HG03469 (cell line): ENCODE measurements around the gene IPCEF1.
A peak's percentile ranks its signal among the peaks of the same experiment; 100 is the strongest.

ENCODE experiments used
- ATAC-seq: cut with Tn5 transposase; IDR thresholded peaks from one replicate; pipeline ENCODE4 v1.9.1; 2021; ENCODE audit warnings: mild to moderate bottlenecking, moderate library complexity, moderate number of reproducible peaks; ENCODE audit not compliant: unreplicated experiment

IPCEF1 gene

GRCh38 chr6:154169193-154169847, 187.3 kb downstream of the IPCEF1 start:
- no peak for ATAC-seq

- ATAC-seq = no peak
Observed at GRCh38 chr6:154167126-154167525, 189.5 kb downstream of the IPCEF1 start.

- no peak for ATAC-seq
Observed at GRCh38 chr6:154166140-154166539, 190.5 kb downstream of the IPCEF1 start.

GRCh38 chr6:154165478-154165877, 191.1 kb downstream of the IPCEF1 start:
- no peak for ATAC-seq

DNA sequence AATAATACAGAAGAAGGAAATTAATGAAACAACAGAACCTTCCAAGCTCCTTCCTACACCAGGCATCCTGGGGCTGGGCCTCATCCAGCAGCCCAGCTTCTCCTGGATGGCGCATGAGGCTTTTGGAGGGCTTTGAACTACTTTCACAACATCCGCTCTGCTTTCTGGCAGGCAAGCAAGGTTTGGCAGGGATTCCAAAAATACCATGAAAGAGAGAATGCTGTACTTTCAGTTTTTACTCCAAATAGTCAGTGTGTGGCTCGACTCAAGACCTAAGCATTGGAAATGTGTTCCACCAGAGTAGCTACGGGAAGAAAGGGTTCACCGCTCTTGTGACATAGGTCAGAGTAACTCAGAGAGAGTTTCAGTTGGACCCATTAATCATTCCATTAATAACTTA, 192.2 kb downstream of the IPCEF1 start:
- no peak for ATAC-seq

DNA sequence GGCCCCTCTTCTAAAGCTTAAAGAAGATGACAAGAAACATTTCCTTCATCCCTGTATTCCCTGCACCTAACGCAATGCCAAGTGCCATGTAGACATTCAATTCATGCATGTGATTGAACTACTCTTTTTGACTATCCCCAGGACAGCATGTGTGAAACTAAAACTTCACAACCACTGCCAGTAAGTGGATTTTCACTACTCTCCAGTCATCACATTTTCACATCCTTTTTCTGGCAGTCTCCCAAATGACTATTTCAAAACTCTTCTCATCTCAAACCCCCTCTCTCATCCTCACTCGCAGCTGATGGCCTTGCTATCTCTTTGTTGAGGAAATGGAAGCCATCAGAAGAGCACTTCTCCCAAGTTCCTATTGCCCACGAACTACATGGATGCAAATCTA, 194.9 kb downstream of the IPCEF1 start:
- ATAC-seq = peak; percentile 73

- no peak for ATAC-seq
Observed at GRCh38 chr6:154159126-154159525, 197.5 kb downstream of the IPCEF1 start.

GRCh38 chr6:154157706-154158105, 198.9 kb downstream of the IPCEF1 start:
- ATAC-seq = no peak

GRCh38 chr6:154157082-154157481, 199.5 kb downstream of the IPCEF1 start:
- peak; percentile 34 for ATAC-seq

DNA sequence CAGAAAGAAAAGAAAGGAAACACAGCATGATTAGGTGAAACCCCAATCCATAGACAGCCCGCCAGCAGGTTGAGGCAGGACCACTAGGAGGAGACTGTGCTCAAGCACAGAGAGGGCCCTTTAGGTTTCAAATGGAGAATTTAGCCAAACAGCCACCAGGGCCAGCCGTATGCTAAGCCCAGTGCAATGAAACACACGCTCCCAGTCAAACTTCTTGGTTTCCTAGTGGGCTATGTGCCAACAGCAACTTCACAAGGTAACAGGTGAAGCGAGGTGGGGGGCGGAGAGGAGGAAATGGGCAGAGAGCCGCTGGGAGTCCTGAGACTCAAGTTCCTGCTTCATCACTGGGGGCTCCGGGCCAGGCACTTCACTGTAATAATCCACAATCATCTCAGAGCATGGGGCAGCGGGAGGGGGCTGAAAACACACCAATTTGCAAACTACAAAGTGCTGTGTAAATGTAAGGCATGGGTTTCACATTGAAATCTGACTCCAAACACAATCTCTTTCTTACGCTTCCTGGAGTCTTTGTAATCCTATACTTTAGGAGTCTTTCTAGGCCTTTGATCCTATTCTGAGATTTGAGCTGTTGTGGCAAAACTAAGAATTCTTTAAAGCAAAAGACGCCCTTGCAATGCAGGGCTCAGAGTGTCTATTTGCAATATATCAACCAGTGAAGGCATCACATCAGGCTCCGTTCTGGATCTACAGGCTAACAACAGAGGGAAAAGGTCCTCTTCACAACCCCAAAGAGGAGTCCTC, 200.3 kb downstream of the IPCEF1 start:
- peak; percentile 70 for ATAC-seq

DNA sequence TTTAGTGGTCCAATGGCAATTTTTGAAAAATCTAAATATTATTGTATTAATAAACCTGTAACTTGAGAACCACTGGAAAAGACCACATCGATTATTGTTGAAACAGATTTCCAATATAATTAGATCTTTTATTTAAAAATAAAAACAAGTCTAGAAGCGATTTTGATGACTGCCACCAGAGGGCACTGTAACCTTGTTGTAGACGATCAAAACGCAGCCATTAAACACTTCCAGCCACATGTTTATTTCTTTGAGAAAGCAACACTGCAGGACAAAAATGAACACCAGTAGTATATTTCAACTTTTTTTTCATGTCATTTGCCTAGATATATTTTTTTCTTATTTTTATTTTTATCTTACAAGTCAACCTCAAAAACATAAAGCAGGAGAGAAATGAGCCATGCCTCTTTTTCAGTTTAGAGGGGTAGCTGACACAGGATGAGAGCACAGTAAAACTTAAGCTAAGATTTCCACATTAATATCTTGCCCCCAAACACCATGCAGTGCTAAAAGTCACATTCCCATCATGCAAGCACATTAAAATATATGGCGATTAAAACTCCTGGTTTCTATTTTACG, 202.1 kb downstream of the IPCEF1 start:
- ATAC-seq = no peak

- ATAC-seq = no peak
Observed at GRCh38 chr6:154143753-154144152, 212.8 kb downstream of the IPCEF1 start.

- ATAC-seq = no peak
Observed at GRCh38 chr6:154140743-154141142, 215.9 kb downstream of the IPCEF1 start.

GRCh38 chr6:154139892-154140291, 216.7 kb downstream of the IPCEF1 start:
- ATAC-seq = no peak

GRCh38 chr6:154138793-154139192, 217.8 kb downstream of the IPCEF1 start:
- no peak for ATAC-seq

DNA sequence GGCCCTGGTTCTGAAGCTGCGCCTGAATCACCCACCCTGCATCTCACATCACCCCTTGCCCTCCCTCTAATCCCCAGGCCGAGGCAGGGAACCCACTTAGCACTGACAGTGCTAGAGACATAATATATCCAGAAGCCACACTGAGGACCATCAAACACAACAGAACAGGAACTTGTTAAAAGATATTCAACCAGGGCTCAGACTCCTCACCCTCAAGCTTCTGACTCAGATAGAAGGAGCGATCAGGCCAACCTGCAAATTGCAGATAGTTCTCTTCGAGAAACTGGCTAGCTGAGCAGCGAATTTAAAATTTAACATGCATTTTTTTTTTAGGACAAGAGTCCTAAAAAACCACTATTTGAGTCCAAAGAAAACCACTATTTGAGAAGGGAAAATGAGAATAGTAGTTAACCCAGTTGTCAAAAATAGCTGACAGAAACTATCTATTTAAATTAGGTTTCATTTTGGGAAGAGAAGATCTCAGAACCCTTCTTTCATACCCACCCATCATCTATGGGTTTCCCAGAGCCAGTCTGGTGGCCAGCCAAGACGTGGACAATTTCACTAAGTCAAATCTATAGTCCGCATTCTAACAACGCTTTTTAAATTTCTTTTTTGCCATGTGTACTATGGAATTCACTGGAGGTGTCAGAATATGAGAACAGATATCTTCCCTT, 222.0 kb downstream of the IPCEF1 start:
- no peak for ATAC-seq

GRCh38 chr6:154127657-154128056, 228.9 kb downstream of the IPCEF1 start:
- ATAC-seq = no peak

DNA sequence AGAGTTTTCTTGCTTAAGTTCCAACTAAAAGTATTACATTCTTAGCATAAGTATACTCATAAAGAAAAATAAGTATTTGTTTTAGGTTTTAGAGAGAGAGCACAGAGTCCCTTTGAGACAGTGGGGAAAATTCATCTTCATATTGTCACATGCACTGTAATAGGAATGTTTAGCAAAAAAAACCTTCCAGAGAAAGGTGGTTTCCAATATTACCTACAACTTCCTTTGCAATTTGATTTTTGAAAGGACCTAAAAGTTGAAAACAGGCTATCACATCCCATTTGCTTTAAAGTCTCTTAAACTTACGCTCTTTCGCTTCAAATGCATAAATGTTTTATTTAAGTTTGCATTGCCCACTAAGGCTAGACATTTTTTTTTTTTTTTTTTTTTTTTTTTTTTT, 231.2 kb downstream of the IPCEF1 start:
- no peak for ATAC-seq

GRCh38 chr6:154123155-154123956, 233.2 kb downstream of the IPCEF1 start:
- no peak for ATAC-seq

GRCh38 chr6:154122195-154122925, 234.2 kb downstream of the IPCEF1 start:
- ATAC-seq = no peak
